Epithelial cell of proximal tubule (primary cell): Measurements from ENCODE around the gene PAFAH1B2. TPM values are rescaled to one million over a fixed set of nuclear protein-coding genes. Genes with fewer than 3 reads are reported as not detected.
"Not testable (repeated sequence)": the region's sequence is repeated elsewhere in the genome, so short reads cannot be mapped to it uniquely, and the experiment has no call there.

ENCODE experiments used
- DNase-seq: peaks from one replicate; pipeline ENCODE4 v3.0.0-alpha.2; 2011; ENCODE audit warnings: low read depth
- H3K4me3 ChIP-seq: 2 replicates; pipeline ENCODE4 v1.5.1; 2011; ENCODE audit warnings: low read depth, mild to moderate bottlenecking, low read length
- total RNA-seq: library from RNA; depleted of rRNA; stranded (reverse); fragments of >200 nt; gene quantifications from 2 replicates; pipeline ENCODE4 v1.2.3, GENCODE V29; 2015
- TF ChIP-seq, protein P1 (sequence below): conservative IDR thresholded peaks from 2 replicates; pipeline ENCODE4 v1.5.1; 2012; ENCODE audit warnings: low read depth, mild to moderate bottlenecking, low read length

The PAFAH1B2 gene
- total RNA-seq, 1 donor from 2014 or later: 103 TPM

- no peak for DNase-seq
- TF ChIP-seq, protein P1, sequence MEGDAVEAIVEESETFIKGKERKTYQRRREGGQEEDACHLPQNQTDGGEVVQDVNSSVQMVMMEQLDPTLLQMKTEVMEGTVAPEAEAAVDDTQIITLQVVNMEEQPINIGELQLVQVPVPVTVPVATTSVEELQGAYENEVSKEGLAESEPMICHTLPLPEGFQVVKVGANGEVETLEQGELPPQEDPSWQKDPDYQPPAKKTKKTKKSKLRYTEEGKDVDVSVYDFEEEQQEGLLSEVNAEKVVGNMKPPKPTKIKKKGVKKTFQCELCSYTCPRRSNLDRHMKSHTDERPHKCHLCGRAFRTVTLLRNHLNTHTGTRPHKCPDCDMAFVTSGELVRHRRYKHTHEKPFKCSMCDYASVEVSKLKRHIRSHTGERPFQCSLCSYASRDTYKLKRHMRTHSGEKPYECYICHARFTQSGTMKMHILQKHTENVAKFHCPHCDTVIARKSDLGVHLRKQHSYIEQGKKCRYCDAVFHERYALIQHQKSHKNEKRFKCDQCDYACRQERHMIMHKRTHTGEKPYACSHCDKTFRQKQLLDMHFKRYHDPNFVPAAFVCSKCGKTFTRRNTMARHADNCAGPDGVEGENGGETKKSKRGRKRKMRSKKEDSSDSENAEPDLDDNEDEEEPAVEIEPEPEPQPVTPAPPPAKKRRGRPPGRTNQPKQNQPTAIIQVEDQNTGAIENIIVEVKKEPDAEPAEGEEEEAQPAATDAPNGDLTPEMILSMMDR: no peak
- H3K4me3 ChIP-seq: no peak overlapping the region
These were observed 56.9 kb downstream of the PAFAH1B2 start for GRCh38 chr11:117200813-117201657.

GRCh38 chr11:117201658-117202305, 57.7 kb downstream of the PAFAH1B2 start:
- TF ChIP-seq, protein P1: no peak
- no peak overlapping the region for H3K4me3 ChIP-seq

DNA sequence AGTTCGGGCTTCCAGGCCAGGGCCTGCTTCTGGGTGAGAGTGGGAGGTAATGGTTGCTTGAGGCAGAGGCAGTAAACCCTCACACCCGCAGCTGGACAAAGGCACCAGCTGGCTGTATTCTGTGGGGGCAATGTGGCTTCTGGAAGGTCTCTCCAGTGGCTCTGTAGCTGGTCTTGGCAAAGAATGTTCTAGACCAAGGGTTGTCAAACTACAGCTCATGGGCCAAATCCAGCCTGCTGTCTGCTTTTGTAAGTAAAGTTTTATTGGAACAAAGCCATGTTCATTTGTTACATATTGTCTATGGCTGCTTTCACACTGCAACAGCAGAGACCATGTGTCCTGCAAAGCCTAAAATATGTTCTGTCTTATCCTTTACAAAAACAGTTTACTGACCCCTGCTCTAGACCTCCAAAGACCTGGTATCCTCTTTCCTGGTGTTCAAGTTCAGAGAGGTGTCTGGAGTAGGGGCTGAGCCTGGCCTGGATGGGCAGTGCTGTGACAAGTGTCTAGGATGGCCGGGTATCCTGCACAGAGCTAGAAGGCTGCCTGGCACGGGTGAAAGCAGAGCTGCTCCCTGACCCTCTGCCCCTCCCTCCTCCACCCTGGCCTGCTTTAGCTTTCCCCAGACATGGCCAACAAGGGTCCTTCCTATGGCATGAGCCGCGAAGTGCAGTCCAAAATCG, 58.4 kb downstream of the PAFAH1B2 start:
- no peak overlapping the region for H3K4me3 ChIP-seq
- no peak for DNase-seq
- TF ChIP-seq, protein P1: no peak

More at GRCh38 chr11:117201658-117202305, 57.7 kb downstream of the PAFAH1B2 start:
- no peak for DNase-seq

DNA sequence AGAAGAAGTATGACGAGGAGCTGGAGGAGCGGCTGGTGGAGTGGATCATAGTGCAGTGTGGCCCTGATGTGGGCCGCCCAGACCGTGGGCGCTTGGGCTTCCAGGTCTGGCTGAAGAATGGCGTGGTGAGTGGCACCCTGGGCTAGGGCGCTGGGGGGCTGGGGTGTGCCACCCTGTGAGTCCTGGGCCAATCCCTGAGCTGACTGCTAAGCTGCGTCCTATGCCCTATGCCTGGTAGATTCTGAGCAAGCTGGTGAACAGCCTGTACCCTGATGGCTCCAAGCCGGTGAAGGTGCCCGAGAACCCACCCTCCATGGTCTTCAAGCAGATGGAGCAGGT, 59.0 kb downstream of the PAFAH1B2 start:
- TF ChIP-seq, protein P1: no peak
- H3K4me3 ChIP-seq: no peak overlapping the region
- no peak for DNase-seq

GRCh38 chr11:117204283-117205080, 60.4 kb downstream of the PAFAH1B2 start:
- TF ChIP-seq, protein P1: no peak
- no peak overlapping the region for H3K4me3 ChIP-seq
- DNase-seq: no peak

DNA sequence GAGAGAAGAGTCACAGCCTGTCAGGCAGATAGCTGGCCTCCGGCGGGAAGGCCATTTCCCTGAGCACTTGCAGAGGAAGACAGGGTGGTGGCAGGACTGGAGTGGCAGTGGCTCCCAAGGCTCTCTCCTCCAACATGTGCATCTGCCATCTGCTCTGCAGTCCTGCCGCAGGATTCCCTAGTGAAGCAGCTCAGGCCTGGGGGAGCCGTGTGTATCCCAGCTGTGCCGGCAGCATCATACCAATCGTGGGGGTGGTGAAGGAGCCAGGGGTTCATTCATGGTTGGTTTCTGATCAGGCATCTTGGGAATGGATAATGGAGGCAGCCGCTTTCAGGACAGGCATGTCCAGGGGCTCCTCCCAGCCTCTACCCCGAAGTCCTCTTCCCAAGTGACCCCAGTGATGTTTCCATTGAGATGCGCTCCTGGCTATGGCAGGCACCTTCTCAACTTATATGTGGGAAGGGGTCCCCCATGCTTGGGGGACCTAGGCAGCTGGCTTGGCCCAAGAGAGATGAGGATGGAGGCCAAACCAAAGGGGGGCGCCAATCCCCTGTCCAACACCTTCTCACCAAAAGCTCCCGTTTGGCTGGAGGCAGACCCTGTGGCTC, 61.2 kb downstream of the PAFAH1B2 start:
- H3K4me3 ChIP-seq: no peak overlapping the region
- DNase-seq: no peak
- TF ChIP-seq, protein P1: no peak

DNA sequence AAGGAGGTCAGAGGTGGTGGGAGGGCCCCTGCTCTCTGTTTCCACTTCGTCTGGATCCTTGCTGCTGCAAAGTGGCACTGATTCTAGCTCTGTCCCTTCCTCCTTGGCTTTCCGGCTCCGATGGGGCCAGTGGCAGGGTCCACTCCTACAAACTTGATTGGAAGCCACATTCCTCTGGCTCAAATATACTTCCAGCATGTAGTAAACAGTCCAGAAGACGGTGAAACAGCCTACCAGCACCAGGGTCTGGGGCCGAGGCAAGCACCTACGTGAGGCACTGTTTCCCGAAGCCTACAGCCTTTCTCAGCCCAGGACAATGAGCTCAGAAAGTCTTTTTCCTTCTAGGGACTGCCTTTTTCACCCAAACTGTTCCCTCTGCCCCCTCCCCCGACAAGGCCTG, 62.0 kb downstream of the PAFAH1B2 start:
- H3K4me3 ChIP-seq, DNase-seq: not testable (repeated sequence)

- not testable (repeated sequence) for H3K4me3 ChIP-seq, DNase-seq
These were observed 62.8 kb downstream of the PAFAH1B2 start for GRCh38 chr11:117206859-117207258.

GRCh38 chr11:117207481-117207880, 63.4 kb downstream of the PAFAH1B2 start:
- not testable (repeated sequence) for H3K4me3 ChIP-seq, DNase-seq

DNA sequence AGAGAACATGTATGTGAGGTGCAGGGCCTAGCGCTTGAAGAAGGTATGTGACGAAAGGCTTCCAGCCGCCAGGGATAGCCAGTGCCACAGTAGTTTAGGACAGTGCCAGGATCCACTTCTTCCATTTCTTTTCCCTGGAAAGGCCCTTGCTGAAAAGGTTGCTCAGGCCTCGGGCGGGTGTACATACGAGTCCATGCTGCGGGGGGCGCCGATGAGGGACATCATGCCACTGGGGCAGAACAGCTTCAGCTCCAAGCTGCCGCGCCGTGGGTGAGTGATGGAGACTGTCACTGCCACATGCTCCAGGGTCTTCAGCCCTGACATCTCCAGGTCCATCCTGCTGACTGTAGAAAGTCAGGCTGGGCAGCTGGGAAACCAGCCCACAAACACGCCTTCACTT, 64.6 kb downstream of the PAFAH1B2 start:
- DNase-seq, H3K4me3 ChIP-seq: not testable (repeated sequence)
